Limb (tissue), 2 donors: ENCODE data around the gene EVPL.
A peak's percentile ranks its signal among the peaks of the same experiment; 100 is the strongest.
"Not testable (repeated sequence)": the region's sequence is repeated elsewhere in the genome, so short reads cannot be mapped to it uniquely, and the experiment has no call there.

Experiments
- DNase-seq, 2 donors: peaks; one replicate each; pipeline ENCODE4 v3.0.0-alpha.2; 2016; ENCODE audit errors: extremely low spot score in 2 of 2

Gene EVPL

GRCh38 chr17:76027159-76027839 lies at the start of gene EVPL:
Gene EVPL, minus strand, starts transcription at chr17:76027306. Its CDS starts 108 bp downstream, at chr17:76027198.
- no peak for DNase-seq

- DNase-seq = no peak
Measured at GRCh38 chr17:76076146-76076764, 49.1 kb upstream of the EVPL start.

- DNase-seq = no peak
Measured at GRCh38 chr17:76075364-76076145, 48.4 kb upstream of the EVPL start.

GRCh38 chr17:76074390-76075363 lies 47.6 kb upstream of the EVPL start, which contains the start of gene GALR2:
Gene GALR2, plus strand, starts transcription at chr17:76074781. Its CDS starts 103 bp downstream, at chr17:76074884.
- no peak for DNase-seq

GRCh38 chr17:76072148-76072858 lies 45.2 kb upstream of the EVPL start, which contains the start of gene SRP68:
Gene SRP68, minus strand, starts transcription at chr17:76072517. Its CDS starts 26 bp downstream, at chr17:76072491.
- peak; percentile 94 for DNase-seq

- DNase-seq = no peak
Measured at GRCh38 chr17:76071531-76072147, 44.5 kb upstream of the EVPL start.

GRCh38 chr17:76065775-76066174 lies 38.7 kb upstream of the EVPL start:
- no peak for DNase-seq

- no peak for DNase-seq
Measured at GRCh38 chr17:76063875-76064546, 36.9 kb upstream of the EVPL start.

GRCh38 chr17:76058264-76058663 lies 31.2 kb upstream of the EVPL start:
- DNase-seq = not testable (repeated sequence)

- no peak for DNase-seq
Measured at GRCh38 chr17:76056882-76057281, 29.8 kb upstream of the EVPL start.

GRCh38 chr17:76054112-76054476 lies 27.0 kb upstream of the EVPL start:
- no peak for DNase-seq

GRCh38 chr17:76053246-76054111 lies 26.4 kb upstream of the EVPL start:
- no peak for DNase-seq

GRCh38 chr17:76051561-76051960 lies 24.5 kb upstream of the EVPL start:
- no peak for DNase-seq

GRCh38 chr17:76050538-76051467 lies 23.7 kb upstream of the EVPL start:
- DNase-seq = no peak

GRCh38 chr17:76049836-76050537 lies 22.9 kb upstream of the EVPL start:
- DNase-seq = no peak

- no peak for DNase-seq
Measured at GRCh38 chr17:76049239-76049638, 22.1 kb upstream of the EVPL start.

GRCh38 chr17:76048711-76049110 lies 21.6 kb upstream of the EVPL start:
- DNase-seq = no peak
